Large intestine (tissue), 3 donors: ENCODE data around the gene NHLRC4. TPM values are rescaled to one million over a fixed set of nuclear protein-coding genes. Genes with fewer than 3 reads are reported as not detected.

Source experiments
- DNase-seq, 2 donors: peaks; one replicate each; pipeline versions ENCODE4 v3.0.0 to v3.0.0-alpha.2; 2013
- H3K27ac ChIP-seq: one replicate; pipeline ENCODE4 v1.5.1; 2013; ENCODE audit warnings: low read length
- H3K27me3 ChIP-seq: 2 replicates; pipeline ENCODE4 v1.6.1; 2013; ENCODE audit warnings: low read length; ENCODE audit not compliant: control insufficient read depth, insufficient read depth
- H3K36me3 ChIP-seq: 2 replicates; pipeline ENCODE4 v1.6.1; 2013; ENCODE audit warnings: low read length; ENCODE audit not compliant: control insufficient read depth, insufficient read depth
- H3K4me1 ChIP-seq: one replicate; pipeline ENCODE4 v1.6.1; 2013; ENCODE audit warnings: low read length; ENCODE audit not compliant: control insufficient read depth, insufficient read depth
- H3K4me3 ChIP-seq: one replicate; pipeline ENCODE4 v1.5.1; 2013; ENCODE audit warnings: low read length
- H3K9me3 ChIP-seq: one replicate; pipeline ENCODE4 v1.6.1; 2013; ENCODE audit warnings: mild to moderate bottlenecking, low read depth, low read length, moderate library complexity; ENCODE audit not compliant: control insufficient read depth
- WGBS: methylation state at CpG from one replicate; pipeline ENCODE4 v1.1.5; 2013; ENCODE audit warnings: low lambda C conversion rate; ENCODE audit not compliant: insufficient coverage; 5-methylcytosine and 5-hydroxymethylcytosine counted together
- polyA plus RNA-seq: library from polyadenylated mRNA; unstranded; fragments of 120-200 nt; gene quantifications from one replicate; pipeline ENCODE4 v1.2.1, GENCODE V29; 2013

NHLRC4 gene
- polyA plus RNA-seq, 1 donor = 2.0 TPM

DNA sequence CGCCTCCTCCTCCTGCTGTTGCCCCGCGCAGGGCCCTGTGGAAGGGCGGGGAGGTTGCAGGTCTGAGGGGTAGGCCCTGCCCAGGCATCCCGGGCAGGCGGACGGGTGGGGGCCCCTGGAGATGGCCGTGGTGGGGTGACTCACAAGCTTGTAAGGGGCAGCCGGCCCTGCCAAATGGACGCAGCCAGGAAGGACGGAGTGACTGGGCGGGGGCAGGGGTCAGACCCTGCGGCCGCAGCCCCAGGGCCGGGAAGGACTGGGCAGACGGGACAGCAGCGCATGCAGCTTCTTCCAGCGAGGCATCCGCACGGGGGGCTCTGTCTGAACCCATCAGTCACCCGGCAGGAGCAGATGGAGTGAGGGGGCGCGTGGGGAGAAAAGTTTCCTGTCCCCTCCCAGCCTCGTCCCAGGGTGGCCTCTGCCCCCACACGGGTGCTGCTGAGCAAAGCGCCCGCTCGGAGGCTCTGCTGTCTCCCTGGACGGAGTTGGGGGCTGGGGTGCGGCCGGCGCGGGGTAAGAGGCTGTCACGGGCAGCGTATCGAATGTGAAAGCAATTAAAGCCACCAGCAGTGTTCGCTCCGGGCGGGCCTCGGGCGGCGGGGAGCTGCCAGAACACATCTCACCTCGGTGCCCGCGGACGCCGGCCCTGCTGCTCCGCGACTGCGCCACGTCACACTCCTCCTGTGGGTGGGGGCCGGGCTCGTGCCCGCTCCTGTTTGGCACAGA is 12.0 kb upstream of the NHLRC4 start:
- no peak for DNase-seq
- H3K27ac ChIP-seq = no peak overlapping the region
- H3K36me3 ChIP-seq = peaks cover 31% of the 10 kb centered on the region
- no CpG with 5 or more reads among the region's 54 CpGs for whole genome bisulfite sequencing
- H3K4me1 ChIP-seq = peaks cover 7% of the 10 kb centered on the region
- H3K4me3 ChIP-seq = no peak overlapping the region
- H3K9me3 ChIP-seq = peaks cover 9% of the 10 kb centered on the region
- peaks cover 21% of the 10 kb centered on the region for H3K27me3 ChIP-seq

DNA sequence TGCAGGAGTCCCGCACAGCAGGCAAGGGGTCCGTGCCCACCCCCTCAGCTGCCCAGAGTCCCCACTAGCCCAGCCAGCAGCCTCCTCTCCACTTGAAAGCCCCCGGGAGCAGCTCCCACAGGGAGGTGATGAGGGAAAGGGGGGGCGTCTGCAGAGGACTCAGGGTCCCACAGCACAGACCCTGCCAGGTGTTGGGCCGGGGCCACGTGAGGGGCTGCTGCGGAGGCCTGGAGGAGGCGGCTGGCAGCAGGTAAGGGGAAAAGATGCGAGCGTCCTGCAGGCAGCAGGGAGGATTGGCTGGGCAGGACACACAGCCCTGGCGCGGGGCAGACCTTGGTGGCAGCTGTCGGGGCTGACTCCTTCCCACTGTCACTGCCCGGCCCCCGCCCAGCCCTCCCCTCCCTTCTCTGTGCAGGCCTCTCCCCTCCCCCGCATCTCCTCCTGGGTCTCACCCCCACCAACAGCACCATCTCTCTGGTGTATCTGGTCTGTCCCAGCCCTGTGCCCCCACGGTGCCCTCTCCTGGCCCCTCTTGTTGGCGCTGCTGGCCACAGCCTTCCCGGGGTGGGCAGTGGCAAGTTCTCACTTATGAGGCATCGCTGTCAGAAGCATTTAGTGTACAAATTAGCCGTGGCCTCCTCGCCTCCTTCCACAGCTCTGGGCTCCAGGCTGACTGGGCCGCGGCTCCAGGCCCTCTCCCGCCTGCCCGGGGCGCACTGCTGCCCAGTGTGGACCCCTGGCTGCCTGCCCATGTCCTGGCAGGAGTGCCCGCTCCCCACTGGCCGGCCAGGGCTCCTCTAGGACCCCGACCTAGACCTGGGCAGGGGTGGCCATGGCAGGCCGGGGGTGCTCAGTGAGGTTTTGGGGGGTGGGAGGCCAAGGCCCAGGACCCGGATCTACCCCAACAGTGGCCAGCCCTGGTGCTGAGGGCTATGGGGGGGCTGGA is 11.0 kb upstream of the NHLRC4 start:
- H3K27me3 ChIP-seq = peaks cover 23% of the 10 kb centered on the region
- peaks cover 8% of the 10 kb centered on the region for H3K9me3 ChIP-seq
- H3K27ac ChIP-seq = no peak overlapping the region
- H3K36me3 ChIP-seq = peaks cover 21% of the 10 kb centered on the region
- peaks cover 7% of the 10 kb centered on the region for H3K4me1 ChIP-seq
- no peak overlapping the region for H3K4me3 ChIP-seq
- no CpG with 5 or more reads among the region's 32 CpGs for WGBS
- DNase-seq = no peak

DNA sequence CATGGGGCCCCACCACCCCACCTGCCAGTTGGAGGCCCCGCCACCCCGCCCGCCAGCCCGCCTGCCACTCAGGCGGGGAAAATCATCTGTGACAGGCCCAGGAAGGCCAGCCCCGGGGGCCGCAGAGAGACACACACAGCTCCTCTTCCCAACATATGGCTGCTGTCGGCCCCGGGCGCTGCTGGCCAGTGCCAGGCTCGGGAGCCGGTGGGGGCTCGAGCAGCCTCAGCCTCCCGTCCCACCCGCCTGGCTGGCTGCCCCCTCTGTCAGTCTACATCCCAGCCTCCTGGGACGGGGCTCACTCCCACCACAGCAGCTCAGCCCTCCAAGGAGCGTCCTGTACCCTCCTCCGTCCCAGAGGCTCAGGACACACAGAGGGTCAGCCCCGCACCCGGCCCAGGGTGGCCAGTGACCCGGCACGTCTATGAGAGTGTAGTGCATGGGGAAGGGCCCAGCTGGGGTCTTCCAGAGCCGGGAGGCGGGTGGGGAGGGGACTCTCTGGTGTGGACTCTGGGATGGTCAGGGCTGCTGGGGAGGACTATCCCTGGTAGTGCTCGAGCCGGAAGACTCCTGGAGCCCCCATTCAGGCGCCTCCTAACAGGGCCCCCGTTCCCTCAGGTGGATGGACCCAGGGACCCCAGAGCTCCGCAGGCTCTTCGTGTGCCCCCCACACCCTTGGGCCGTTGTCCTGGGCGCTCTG is 10.2 kb upstream of the NHLRC4 start:
- no peak overlapping the region for H3K27ac ChIP-seq
- no CpG with 5 or more reads among the region's 32 CpGs for WGBS
- DNase-seq = no peak

DNA sequence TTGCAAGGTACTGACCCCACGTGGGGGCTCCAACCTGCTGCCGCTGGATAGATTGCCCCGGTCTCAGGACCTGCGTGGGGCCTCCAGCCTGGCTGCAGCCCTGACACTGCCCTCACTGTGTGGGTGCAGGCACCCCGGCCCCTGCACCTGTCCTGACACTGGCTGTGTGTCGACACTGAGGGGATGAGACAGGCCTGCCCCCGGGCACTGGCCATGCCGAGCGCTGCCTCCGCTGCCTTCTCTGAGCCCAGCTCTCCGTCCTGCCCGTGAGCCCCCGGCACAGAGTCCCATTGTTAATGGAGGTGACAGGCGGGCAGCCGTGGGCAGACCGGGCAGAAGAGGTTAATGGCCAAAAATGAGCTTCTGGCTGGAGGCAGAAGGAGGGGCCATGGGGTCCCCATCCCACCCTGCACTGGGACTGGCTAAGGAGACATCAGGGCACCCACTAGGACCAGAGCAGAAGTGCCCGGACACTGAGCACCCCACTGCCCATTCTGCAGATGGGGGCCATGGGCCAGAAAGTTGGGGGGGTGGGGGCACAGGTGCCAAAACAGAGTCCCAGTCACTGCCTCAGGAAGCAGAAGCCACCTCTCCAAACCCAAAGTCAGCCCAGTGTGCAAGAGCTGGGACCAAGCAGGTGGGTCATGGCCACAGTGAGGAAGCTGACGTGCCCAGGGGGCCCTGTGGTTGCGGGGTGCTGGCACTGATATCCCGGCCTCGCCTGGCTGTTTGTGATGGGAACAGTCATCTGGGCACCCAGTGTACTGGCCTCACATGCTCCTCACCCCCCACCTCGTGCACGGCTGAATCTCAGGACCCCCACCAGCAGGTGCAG is 9.1 kb upstream of the NHLRC4 start:
- Histone ChIP-seq H3K4me1 (peaks cover 7% of the 10 kb centered on the region), H3K27ac (no peak overlapping the region), H3K27me3 (peaks cover 42% of the 10 kb centered on the region)

More for the DNA sequence above, 10.2 kb upstream of the NHLRC4 start:
- Histone ChIP-seq H3K4me3 (no peak overlapping the region), H3K9me3 (peaks cover 14% of the 10 kb centered on the region), H3K4me1 (peaks cover 7% of the 10 kb centered on the region), H3K27me3 (peaks cover 31% of the 10 kb centered on the region), H3K36me3 (peaks cover 15% of the 10 kb centered on the region)

DNA sequence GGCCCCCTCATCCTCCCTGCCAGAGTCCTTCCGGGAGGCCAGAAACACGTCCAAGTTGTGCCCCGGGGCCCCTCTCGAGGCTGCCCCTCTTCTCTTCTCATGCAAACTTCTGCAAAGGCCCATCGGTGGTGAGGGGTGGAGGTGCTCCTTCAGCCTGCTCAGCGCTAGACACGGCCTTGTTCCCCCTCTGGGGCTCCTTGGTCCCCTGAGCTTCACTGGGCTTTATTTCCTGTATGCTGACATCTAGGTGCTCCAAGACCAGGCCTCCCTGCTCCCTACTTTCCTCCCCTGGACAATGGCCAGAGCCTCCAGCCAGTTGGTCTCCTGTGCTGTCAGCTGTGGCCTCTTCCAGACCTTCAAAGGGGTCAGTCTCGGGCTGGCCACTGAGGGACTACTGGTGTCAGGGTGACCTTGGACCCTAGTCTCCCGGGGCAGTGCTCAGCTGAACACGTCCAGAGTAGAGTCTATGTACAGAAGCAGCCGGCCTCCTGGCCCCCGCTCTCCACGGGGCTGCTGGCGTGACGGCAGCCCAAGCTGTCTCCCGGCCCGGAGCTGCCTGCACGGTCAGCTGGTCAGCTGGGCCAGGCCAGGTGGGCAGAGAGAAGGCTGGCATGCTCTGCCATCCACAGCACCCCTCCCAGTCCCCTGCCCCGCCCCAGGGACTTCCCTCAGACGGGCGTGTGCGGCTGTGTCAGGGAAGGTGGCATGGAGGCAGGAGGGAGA is 8.3 kb upstream of the NHLRC4 start:
- peaks cover 14% of the 10 kb centered on the region for H3K9me3 ChIP-seq
- no CpG with 5 or more reads among the region's 22 CpGs for WGBS
- peaks cover 7% of the 10 kb centered on the region for H3K4me1 ChIP-seq
- peaks cover 4% of the 10 kb centered on the region for H3K36me3 ChIP-seq
- DNase-seq = no peak
- peaks cover 46% of the 10 kb centered on the region for H3K27me3 ChIP-seq
- no peak overlapping the region for H3K27ac ChIP-seq
- H3K4me3 ChIP-seq = no peak overlapping the region

More for the DNA sequence above, 9.1 kb upstream of the NHLRC4 start:
- no CpG with 5 or more reads among the region's 23 CpGs for WGBS
- peaks cover 14% of the 10 kb centered on the region for H3K9me3 ChIP-seq
- peaks cover 6% of the 10 kb centered on the region for H3K36me3 ChIP-seq
- H3K4me3 ChIP-seq = no peak overlapping the region
- no peak for DNase-seq

DNA sequence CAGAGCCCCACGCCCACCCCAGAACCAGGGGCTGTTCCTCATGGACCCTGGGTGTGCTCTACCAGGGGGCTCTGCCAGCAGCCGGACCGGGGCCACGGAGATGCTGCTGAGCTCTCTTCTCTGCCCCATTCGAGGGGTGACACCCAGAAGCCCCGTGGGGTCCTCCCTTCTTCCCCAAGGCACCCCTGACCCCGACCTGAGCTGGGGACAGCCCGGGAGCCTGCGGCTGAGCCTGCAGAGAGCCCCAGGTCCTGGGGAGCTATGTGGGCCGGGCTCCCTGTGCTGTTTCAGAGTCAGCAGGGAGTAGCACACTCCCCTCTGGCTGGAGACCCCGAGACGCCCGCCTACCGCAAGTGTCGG is 7.8 kb upstream of the NHLRC4 start:
- no peak for DNase-seq
- H3K27ac ChIP-seq = no peak overlapping the region
- H3K4me3 ChIP-seq = no peak overlapping the region
- no CpG with 5 or more reads among the region's 15 CpGs for WGBS
- peaks cover 1% of the 10 kb centered on the region for H3K36me3 ChIP-seq
- peaks cover 14% of the 10 kb centered on the region for H3K9me3 ChIP-seq
- peaks cover 7% of the 10 kb centered on the region for H3K4me1 ChIP-seq
- H3K27me3 ChIP-seq = peaks cover 46% of the 10 kb centered on the region

DNA sequence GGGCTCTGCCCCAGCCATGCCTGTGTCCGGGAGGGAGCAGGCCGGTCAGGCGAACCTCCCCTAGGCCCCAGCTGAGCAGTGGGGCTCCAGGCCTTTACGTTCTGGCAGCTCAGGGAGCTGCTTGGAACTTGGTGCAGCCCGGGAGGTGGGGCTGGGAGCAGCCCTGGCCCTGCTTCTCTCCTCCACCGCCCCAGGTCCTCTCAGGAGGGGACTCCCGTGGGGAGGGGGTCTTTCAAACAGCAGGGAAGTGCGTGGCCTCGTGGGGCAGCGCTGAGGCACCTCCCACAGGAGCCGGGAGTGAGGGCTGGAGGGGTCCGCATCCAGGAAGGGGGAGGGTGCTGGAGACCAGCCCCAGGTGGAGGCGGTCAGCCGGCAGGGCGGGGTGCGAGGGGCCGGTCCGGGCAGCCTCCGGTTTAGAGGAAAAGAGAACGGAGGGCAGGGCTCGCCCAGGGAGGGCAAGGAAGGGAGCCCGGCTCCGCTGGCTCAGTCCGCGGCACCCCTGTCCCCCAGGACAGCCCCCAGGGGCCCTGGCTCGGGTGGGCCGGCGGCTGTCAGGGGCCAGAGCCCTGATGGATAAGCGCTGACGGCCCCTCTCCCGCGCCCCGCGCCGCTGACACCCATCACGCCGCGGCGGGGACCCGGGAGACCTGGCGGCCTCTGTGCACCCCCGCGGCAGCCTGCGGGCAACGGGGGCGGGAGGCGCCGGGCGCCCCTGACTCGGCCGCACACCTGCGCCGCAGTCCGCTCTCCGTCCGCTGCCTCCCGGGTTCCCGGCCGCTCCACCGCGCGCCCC is 7.2 kb upstream of the NHLRC4 start:
- DNase-seq = no peak
- no CpG with 5 or more reads among the region's 62 CpGs for WGBS
- Histone ChIP-seq H3K4me1 (peaks cover 7% of the 10 kb centered on the region), H3K4me3 (no peak overlapping the region), H3K27me3 (peaks cover 46% of the 10 kb centered on the region), H3K36me3 (no peaks in the 10 kb centered on the region), H3K27ac (no peak overlapping the region), H3K9me3 (peaks cover 14% of the 10 kb centered on the region)

DNA sequence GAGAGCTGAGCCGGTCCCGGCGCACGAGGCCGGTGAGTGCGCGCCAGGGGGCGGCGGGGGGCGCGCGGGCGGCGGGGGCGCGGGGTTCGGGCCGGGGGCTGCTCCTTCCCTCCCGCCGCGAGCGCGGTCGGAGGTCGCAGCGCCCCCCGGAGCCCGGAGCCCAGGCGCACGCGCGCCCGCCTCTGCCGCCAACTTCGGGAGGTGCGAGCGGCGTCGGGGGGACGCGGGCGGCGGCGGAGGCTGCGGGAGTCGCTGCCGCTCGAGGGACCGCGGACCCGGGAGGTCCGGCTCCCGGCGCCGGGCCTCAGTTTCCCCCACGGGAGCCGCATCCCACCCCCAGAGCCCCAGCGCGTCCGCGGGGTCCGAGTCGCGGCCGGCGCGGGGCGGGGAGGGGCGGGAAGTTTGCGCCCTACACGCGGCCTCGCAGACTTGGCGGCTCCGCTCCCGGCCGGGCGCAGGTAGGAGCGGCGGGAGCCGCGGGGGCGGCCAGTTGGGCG is 6.6 kb upstream of the NHLRC4 start, which contains the start of gene PRR35:
TSS of gene PRR35 (plus strand) at position 191 of the 497 bp plus-strand sequence. CDS start 2,901 bp downstream, outside the sequence.
- DNase-seq = no peak
- H3K4me1 ChIP-seq = peaks cover 7% of the 10 kb centered on the region
- H3K36me3 ChIP-seq = no peaks in the 10 kb centered on the region
- no peak within 1 kb of the TSS for H3K4me3 ChIP-seq
- no peak within 1 kb of the TSS for H3K27ac ChIP-seq
- H3K9me3 ChIP-seq = peaks cover 11% of the 10 kb centered on the region
- H3K27me3 ChIP-seq = peaks cover 46% of the 10 kb centered on the region
- WGBS = no CpG with 5 or more reads among the region's 84 CpGs
